SK-N-SH treated with all-trans-retinoic acid at 6 μM for 48 hours (cell line): ENCODE measurements around the gene TRIM44.

Source experiments
- ZFP30 ChIP-seq: fragments of 450-650 bp; formaldehyde crosslinking; IDR thresholded peaks from 2 replicates; pipeline ENCODE4 v1.5.0; 2022; ENCODE audit warnings: mild to moderate bottlenecking, moderate library complexity
- ZNF8 ChIP-seq: fragments of 450-650 bp; formaldehyde crosslinking; IDR thresholded peaks from 2 replicates; pipeline ENCODE4 v1.5.0; 2020; ENCODE audit warnings: mild to moderate bottlenecking, moderate library complexity
- TF ChIP-seq, protein P1 (sequence below): fragments of 250-450 bp; sonication (Bioruptor Pico); IDR thresholded peaks from 2 replicates; pipeline ENCODE4 v1.8.0; 2021; ENCODE audit warnings: low read depth, mild to moderate bottlenecking, moderate library complexity, borderline replicate concordance
- TF ChIP-seq, protein P2 (sequence below): fragments of 250-450 bp; sonication (Bioruptor Pico); IDR thresholded peaks from 2 replicates; pipeline ENCODE4 v1.8.0; 2020; ENCODE audit warnings: mild to moderate bottlenecking, moderate library complexity, borderline replicate concordance

DNA sequence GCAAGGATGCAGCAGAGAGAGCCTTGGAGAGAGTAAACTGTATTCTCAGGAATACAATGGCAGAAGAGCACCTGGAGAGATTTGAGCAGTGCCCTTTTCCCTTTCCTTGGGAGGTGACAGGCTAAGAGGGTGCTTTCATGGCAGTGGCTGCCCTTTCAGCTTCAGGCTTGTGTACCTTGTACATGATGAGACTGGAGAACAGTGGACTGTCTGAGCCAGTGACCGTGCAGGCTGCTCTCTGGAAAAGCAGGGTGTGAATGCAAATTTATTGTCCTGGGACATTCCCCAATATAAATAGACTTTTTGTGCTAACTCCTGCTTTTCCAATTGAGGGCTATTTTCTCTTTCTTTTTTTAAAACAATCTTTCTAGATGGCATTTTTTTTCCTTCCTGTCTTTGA lies 99.3 kb downstream of the TRIM44 start:
- no peak for TF ChIP-seq ZNF8 (CRISPR knock-in tag)
- TF ChIP-seq, protein P1, sequence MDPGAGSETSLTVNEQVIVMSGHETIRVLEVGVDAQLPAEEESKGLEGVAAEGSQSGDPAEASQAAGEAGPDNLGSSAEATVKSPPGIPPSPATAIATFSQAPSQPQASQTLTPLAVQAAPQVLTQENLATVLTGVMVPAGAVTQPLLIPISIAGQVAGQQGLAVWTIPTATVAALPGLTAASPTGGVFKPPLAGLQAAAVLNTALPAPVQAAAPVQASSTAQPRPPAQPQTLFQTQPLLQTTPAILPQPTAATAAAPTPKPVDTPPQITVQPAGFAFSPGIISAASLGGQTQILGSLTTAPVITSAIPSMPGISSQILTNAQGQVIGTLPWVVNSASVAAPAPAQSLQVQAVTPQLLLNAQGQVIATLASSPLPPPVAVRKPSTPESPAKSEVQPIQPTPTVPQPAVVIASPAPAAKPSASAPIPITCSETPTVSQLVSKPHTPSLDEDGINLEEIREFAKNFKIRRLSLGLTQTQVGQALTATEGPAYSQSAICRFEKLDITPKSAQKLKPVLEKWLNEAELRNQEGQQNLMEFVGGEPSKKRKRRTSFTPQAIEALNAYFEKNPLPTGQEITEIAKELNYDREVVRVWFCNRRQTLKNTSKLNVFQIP (CRISPR knock-in tag), result no peak
- TF ChIP-seq, protein P2, sequence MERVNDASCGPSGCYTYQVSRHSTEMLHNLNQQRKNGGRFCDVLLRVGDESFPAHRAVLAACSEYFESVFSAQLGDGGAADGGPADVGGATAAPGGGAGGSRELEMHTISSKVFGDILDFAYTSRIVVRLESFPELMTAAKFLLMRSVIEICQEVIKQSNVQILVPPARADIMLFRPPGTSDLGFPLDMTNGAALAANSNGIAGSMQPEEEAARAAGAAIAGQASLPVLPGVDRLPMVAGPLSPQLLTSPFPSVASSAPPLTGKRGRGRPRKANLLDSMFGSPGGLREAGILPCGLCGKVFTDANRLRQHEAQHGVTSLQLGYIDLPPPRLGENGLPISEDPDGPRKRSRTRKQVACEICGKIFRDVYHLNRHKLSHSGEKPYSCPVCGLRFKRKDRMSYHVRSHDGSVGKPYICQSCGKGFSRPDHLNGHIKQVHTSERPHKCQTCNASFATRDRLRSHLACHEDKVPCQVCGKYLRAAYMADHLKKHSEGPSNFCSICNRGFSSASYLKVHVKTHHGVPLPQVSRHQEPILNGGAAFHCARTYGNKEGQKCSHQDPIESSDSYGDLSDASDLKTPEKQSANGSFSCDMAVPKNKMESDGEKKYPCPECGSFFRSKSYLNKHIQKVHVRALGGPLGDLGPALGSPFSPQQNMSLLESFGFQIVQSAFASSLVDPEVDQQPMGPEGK, result no peak
- no peak for TF ChIP-seq ZFP30 (CRISPR knock-in tag)
